HepG2 (cell line): ENCODE results near the gene IQGAP2. TPM values are rescaled to one million over a fixed set of nuclear protein-coding genes. Genes with fewer than 3 reads are reported as not detected.

Source experiments
- FOSL1 ChIP-seq: sonication (generic); formaldehyde crosslinking; IDR thresholded peaks from 2 replicates; pipeline ENCODE4 v1.9.0; 2021; ENCODE audit warnings: missing genetic modification reagents, borderline replicate concordance
- HES4 ChIP-seq: sonication (generic); formaldehyde crosslinking; IDR thresholded peaks from 2 replicates; pipeline ENCODE4 v1.9.0; 2021; ENCODE audit warnings: mild to moderate bottlenecking, missing genetic modification reagents, borderline replicate concordance
- JUN ChIP-seq: sonication (generic); formaldehyde crosslinking; IDR thresholded peaks from 2 replicates; pipeline ENCODE4 v1.4.0; 2020; ENCODE audit warnings: mild to moderate bottlenecking, missing genetic modification reagents
- KAT8 ChIP-seq: IDR thresholded peaks from 2 replicates; pipeline ENCODE4 v1.6.1; 2016; ENCODE audit warnings: missing genetic modification reagents, missing compliant biosample characterization
- MIER3 ChIP-seq: IDR thresholded peaks from 2 replicates; pipeline ENCODE4 v1.6.1; 2016; ENCODE audit warnings: missing compliant biosample characterization, borderline replicate concordance
- NFRKB ChIP-seq: fragments of 450-650 bp; IDR thresholded peaks from 2 replicates; pipeline ENCODE4 v1.6.1; 2017
- NPAS2 ChIP-seq: sonication (generic); formaldehyde crosslinking; IDR thresholded peaks from 2 replicates; pipeline ENCODE4 v1.8.0; 2022; ENCODE audit warnings: mild to moderate bottlenecking, missing genetic modification reagents, borderline replicate concordance
- SRF ChIP-seq: IDR thresholded peaks from 2 replicates; pipeline ENCODE4 v1.6.1; 2011; ENCODE audit warnings: mild to moderate bottlenecking, low read depth, low read length, moderate library complexity
- ZFP41 ChIP-seq: sonication (generic); formaldehyde crosslinking; IDR thresholded peaks from 2 replicates; pipeline ENCODE4 v1.4.0; 2020; ENCODE audit warnings: mild to moderate bottlenecking, missing genetic modification reagents, borderline replicate concordance
- ZNF138 ChIP-seq: sonication (generic); formaldehyde crosslinking; IDR thresholded peaks from 2 replicates; pipeline ENCODE4 v1.5.0; 2020; ENCODE audit warnings: mild to moderate bottlenecking, low read depth, missing genetic modification reagents
- ZNF263 ChIP-seq: sonication (generic); formaldehyde crosslinking; IDR thresholded peaks from 2 replicates; pipeline ENCODE4 v1.4.0; 2020; ENCODE audit warnings: missing genetic modification reagents
- ZNF33A ChIP-seq: sonication (generic); formaldehyde crosslinking; IDR thresholded peaks from 2 replicates; pipeline ENCODE4 v1.5.1; 2020; ENCODE audit warnings: missing genetic modification reagents, mild to moderate bottlenecking, moderate library complexity, borderline replicate concordance
- ZNF383 ChIP-seq: sonication (generic); formaldehyde crosslinking; IDR thresholded peaks from 2 replicates; pipeline ENCODE4 v1.4.0; 2020; ENCODE audit warnings: missing genetic modification reagents, mild to moderate bottlenecking, borderline replicate concordance
- ZNF775 ChIP-seq: sonication (generic); formaldehyde crosslinking; IDR thresholded peaks from 2 replicates; pipeline ENCODE4 v1.4.0; 2020; ENCODE audit warnings: missing genetic modification reagents, mild to moderate bottlenecking, moderate library complexity, borderline replicate concordance
- polyA plus RNA-seq, 8 experiments: library from polyadenylated mRNA; depleted of rRNA in 3 of 8; stranded (reverse) in 7 of 8; unstranded in 1 of 8; fragments of >200 nt; fragmentation: Illumina TruSeq in 4 of 8; extraction: Trizol in 4 of 8; gene quantifications; 2 replicates each; pipeline versions ENCODE4 v1.2.1 to v1.2.3, GENCODE V29; 2011 to 2016; ENCODE audit warnings: low read depth in 4 of 8, missing spikeins in 1 of 8, mixed read lengths in 1 of 8; ENCODE audit not compliant: insufficient read depth in 1 of 8
- total RNA-seq, 5 experiments: library from RNA; depleted of rRNA; stranded (reverse); fragments of >200 nt; fragmentation: Illumina TruSeq; extraction: Trizol; gene quantifications; 2 replicates each; pipeline ENCODE4 v1.2.3, GENCODE V29; 2016; ENCODE audit warnings: low read depth in 1 of 5
- TF ChIP-seq, protein P1 (sequence below): IDR thresholded peaks from 2 replicates; pipeline ENCODE4 v1.6.1; 2016; ENCODE audit warnings: missing compliant biosample characterization, missing genetic modification reagents, borderline replicate concordance
- TF ChIP-seq, protein P2 (sequence below): sonication (generic); formaldehyde crosslinking; IDR thresholded peaks from 2 replicates; pipeline ENCODE4 v1.4.0; 2020; ENCODE audit warnings: missing genetic modification reagents, mild to moderate bottlenecking, borderline replicate concordance
- TF ChIP-seq, protein P3 (sequence below), 2 experiments: sonication (generic) in 1 of 2; formaldehyde crosslinking in 1 of 2; IDR thresholded peaks; 2 replicates each; pipeline versions ENCODE4 v1.6.1 to v1.9.0; 2014 to 2022; ENCODE audit warnings: antibody characterized with exemption in 1 of 2, borderline replicate concordance in 1 of 2, inconsistent platforms in 1 of 2, low read depth in 1 of 2, missing genetic modification reagents in 1 of 2

The IQGAP2 gene
- total and polyA plus RNA-seq, 2 of the 13 experiments (the other 11 are each of a cell fraction or from before 2014, with no cell fraction given), result 35.2 to 83.3 TPM

DNA sequence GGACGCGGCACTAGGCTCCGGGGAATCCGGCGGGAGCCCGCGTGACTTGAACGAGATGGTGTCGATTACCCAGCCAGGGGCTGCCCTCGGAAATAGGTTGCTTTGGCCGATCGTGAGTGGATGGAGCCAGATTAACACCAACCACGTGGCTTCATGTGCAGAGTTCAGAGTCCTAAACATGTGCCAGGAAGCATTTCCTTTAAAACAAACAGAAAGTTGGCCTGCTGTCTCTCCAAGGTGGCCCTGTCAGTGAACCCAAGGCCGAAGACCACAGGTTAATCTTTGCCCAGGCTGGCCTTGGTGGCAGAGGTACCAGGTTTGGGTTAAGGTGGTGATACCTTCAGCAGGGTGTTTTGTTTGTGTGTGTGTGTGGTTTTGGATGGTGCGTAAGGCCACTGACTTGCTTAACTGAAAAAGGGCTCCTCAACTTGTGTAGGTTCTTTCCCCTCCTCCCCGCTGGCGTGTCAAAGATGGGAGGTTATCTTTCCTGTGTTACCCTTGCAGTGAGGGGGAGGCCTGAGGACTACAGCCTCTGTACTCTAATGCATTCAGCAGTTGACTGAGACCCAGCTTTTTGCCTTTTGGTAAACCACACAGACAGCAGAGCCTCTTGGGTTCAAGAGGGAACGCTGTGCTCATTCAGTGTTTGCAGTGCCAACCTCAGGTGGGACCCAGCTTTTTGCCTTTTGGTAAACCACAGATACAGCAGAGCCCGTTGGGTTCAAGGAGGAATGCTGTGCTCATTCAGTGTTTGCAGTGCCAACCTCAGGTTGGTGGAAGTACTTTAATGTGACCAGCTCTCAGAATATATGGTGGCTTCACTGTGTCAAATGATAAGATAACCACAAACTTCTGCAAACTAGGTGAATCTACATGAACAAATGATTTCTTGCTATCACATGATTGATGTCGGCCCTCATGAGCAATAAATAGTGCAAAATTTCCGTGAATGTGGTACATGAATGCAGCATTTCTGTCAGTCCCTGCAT is 1.4 kb downstream of the IQGAP2 start (continued):
- TF ChIP-seq, protein P1, sequence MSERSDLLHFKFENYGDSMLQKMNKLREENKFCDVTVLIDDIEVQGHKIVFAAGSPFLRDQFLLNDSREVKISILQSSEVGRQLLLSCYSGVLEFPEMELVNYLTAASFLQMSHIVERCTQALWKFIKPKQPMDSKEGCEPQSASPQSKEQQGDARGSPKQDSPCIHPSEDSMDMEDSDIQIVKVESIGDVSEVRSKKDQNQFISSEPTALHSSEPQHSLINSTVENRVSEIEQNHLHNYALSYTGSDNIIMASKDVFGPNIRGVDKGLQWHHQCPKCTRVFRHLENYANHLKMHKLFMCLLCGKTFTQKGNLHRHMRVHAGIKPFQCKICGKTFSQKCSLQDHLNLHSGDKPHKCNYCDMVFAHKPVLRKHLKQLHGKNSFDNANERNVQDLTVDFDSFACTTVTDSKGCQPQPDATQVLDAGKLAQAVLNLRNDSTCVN (CRISPR knock-in tag), result peak; percentile 84; the same call in 1 of the 2 replicates
- peak; percentile 91; the same call in 1 of the 2 replicates for TF ChIP-seq ZNF775 (CRISPR knock-in tag)
- TF ChIP-seq ZNF383 (CRISPR knock-in tag), result no peak
- peak; percentile 79 for TF ChIP-seq KAT8 (CRISPR knock-in tag)
- TF ChIP-seq NPAS2 (CRISPR knock-in tag), result no peak
- TF ChIP-seq, protein P2, sequence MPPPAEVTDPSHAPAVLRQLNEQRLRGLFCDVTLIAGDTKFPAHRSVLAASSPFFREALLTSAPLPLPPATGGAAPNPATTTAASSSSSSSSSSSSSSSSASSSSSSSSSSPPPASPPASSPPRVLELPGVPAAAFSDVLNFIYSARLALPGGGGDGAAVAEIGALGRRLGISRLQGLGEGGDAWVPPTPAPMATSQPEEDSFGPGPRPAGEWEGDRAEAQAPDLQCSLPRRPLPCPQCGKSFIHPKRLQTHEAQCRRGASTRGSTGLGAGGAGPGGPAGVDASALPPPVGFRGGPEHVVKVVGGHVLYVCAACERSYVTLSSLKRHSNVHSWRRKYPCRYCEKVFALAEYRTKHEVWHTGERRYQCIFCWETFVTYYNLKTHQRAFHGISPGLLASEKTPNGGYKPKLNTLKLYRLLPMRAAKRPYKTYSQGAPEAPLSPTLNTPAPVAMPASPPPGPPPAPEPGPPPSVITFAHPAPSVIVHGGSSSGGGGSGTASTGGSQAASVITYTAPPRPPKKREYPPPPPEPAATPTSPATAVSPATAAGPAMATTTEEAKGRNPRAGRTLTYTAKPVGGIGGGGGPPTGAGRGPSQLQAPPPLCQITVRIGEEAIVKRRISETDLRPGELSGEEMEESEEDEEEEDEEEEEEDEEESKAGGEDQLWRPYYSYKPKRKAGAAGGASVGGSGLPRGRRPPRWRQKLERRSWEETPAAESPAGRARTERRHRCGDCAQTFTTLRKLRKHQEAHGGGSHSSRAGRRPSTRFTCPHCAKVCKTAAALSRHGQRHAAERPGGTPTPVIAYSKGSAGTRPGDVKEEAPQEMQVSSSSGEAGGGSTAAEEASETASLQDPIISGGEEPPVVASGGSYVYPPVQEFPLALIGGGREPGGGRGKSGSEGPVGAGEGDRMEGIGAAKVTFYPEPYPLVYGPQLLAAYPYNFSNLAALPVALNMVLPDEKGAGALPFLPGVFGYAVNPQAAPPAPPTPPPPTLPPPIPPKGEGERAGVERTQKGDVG (CRISPR knock-in tag), result peak; percentile 65; the same call in 1 of the 2 replicates
- peak; percentile 46; the same call in 1 of the 2 replicates for TF ChIP-seq JUN (CRISPR knock-in tag)
- no peak for TF ChIP-seq SRF
- no peak for TF ChIP-seq NFRKB
- no peak for TF ChIP-seq FOSL1 (CRISPR knock-in tag)
- no peak for TF ChIP-seq HES4 (CRISPR knock-in tag)
- peak; percentile 85 for TF ChIP-seq ZNF138 (CRISPR knock-in tag)
- TF ChIP-seq ZNF263, result no peak; the same call in 1 of the 2 replicates
- no peak for TF ChIP-seq ZNF33A (CRISPR knock-in tag)
- peak; percentile 84; the same call in 1 of the 2 replicates for TF ChIP-seq MIER3
- TF ChIP-seq, protein P3, sequence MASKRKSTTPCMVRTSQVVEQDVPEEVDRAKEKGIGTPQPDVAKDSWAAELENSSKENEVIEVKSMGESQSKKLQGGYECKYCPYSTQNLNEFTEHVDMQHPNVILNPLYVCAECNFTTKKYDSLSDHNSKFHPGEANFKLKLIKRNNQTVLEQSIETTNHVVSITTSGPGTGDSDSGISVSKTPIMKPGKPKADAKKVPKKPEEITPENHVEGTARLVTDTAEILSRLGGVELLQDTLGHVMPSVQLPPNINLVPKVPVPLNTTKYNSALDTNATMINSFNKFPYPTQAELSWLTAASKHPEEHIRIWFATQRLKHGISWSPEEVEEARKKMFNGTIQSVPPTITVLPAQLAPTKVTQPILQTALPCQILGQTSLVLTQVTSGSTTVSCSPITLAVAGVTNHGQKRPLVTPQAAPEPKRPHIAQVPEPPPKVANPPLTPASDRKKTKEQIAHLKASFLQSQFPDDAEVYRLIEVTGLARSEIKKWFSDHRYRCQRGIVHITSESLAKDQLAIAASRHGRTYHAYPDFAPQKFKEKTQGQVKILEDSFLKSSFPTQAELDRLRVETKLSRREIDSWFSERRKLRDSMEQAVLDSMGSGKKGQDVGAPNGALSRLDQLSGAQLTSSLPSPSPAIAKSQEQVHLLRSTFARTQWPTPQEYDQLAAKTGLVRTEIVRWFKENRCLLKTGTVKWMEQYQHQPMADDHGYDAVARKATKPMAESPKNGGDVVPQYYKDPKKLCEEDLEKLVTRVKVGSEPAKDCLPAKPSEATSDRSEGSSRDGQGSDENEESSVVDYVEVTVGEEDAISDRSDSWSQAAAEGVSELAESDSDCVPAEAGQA (IDR thresholded peaks at IDR 0.05; ENCODE audit: low read depth), result peak; percentile 36; the same call in 1 of the 2 replicates
- TF ChIP-seq, protein P3 (CRISPR knock-in tag; IDR thresholded peaks at IDR 0.05; ENCODE audit: borderline replicate concordance), result no peak; the same call in 1 of the 2 replicates
- TF ChIP-seq ZFP41 (CRISPR knock-in tag), result no peak
